GM21447 (cell line): Measurements from ENCODE around the gene NPR3.
"Not testable (repeated sequence)": the region's sequence is repeated elsewhere in the genome, so short reads cannot be mapped to it uniquely, and the experiment has no call there.

Source experiments
- ATAC-seq: cut with Tn5 transposase; IDR thresholded peaks from one replicate; pipeline ENCODE4 v1.9.1; 2021; ENCODE audit not compliant: unreplicated experiment

NPR3 gene

DNA sequence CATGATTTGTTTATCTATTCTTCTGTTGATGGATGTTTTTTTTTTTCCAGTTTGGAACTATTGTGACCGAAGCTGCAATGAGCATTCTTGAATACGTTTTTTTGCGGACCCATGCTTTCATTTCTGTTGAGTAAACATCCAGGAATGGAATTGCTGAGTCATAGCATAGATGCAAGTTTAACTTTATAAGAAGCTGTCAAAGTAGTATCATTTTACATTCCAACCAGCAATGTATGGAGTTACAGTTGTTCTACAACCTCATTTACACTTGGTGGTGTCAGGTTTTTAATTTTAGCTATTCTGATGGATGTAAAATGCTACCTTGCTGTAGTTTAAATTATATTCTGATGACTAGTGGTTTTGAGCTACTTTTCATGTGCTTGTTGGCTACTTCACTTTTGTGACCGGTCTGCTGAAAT lies 49.0 kb downstream of the NPR3 start:
- ATAC-seq = no peak

DNA sequence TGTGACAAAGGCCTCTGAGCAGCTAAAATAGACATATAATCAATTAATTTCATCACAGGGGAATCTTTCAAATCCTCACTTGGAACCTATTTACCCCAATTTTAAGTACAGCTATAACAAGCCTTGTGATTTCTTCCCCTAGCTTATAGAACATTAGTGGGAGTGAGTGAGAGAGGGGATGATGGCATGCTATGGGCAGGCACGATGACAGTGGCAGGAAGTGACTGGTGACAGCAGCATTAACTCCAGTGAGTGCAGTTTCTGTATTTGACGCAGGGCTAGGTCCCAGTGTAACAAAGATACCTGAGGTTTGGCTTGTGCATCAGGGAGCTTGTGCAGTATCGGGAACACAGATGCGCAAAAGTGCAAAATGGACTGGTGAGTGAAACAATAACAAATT lies 54.1 kb downstream of the NPR3 start:
- no peak for ATAC-seq

DNA sequence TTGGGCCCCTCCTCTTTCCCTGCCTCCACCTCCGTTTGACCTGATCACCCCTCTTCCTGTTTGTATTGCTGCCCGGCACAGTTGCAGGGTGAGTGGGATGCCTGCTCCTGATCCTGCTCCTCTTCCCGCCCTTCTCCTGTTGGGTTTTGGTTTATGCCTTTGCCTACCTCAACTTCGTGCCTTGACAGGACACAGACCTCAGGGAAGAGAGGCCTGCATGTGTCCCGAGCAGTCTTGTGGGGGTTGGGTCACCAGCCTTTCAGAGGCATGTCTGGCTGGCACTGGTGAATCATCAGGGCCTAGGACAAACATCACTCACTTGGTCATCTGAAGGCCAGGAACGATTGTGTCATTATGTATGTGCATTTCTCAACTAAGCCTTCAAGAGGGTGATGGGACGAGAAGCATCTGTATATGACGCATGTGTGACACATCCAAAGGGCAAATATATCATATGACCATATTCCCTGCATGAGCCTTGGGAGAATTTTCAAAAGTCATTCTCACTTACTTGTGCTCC lies 56.9 kb downstream of the NPR3 start:
- ATAC-seq = no peak

DNA sequence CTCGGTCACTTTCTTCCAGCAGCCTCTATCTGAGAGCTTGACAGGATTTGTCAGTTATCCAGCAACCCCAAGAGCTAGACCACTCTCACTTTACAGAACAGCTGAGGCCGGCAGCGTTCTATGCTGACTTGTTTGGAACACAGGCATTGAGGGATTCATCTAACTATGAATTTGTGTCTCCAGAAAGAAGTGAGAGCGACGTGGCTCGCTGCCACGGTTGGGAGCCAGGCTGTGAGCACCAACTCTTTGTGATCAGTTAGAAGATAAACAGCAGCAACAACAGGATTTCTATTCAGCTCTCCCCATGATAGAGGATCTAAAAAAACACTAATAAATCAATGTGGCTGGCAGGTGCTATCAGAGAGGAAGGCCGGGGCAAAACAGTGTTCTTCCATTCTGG lies 58.6 kb downstream of the NPR3 start:
- no peak for ATAC-seq

DNA sequence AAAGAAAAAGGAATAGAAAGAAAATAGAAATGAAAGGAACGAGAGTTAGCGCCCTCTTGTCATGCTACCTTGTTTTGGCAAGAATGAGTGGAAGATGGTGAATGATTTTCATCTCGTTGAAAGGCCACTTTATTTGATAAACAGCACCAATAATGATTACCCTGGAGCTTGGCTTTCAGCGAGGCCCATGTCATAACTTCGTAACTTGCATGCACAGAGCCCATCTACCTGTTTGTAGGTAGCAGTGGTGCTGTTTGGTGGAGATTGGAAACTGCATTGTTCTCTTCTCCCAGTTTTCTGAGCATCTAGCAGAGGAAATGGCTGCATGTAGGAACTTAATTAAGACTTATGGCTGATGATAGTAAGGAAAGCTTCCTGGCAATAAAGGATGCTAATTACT lies 59.3 kb downstream of the NPR3 start:
- no peak for ATAC-seq

DNA sequence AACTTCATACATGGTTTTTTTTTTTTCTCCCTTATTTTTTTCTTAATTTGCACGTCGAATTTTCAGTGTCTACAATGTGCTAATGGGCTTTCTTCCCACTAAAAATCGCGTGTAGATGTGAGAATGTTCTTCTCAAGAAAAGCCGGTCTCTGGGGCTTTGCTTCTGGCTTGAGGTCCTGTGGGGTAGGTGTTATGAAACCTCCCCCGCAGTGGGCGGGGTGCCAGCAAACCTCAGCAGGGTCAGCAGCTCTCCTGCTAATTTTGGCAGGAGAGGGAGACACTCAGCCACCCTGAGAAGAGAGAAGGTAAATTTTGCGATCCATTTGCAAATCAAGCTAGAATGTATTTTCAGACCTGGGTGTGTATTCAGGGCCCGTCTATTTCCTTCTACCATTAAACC lies 59.9 kb downstream of the NPR3 start:
- ATAC-seq = no peak

DNA sequence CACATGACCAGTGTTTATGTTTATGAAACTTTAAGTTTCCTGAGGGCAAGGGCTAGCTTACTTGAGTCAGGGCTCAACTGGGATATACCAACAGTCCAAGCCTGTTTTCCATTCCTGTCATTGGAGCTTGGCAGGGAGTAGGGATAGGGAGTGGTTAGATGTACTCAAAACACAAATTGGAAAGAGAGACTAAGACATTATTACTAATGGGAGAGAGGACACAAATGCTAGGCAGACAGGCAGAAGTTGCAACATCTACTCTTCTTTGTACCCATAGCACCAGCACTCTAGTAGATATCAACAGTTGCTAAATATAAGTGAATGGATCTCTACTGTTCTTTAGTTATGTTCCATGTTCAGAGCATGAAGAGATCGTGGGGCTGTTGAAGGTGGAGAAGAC lies 62.8 kb downstream of the NPR3 start:
- no peak for ATAC-seq

DNA sequence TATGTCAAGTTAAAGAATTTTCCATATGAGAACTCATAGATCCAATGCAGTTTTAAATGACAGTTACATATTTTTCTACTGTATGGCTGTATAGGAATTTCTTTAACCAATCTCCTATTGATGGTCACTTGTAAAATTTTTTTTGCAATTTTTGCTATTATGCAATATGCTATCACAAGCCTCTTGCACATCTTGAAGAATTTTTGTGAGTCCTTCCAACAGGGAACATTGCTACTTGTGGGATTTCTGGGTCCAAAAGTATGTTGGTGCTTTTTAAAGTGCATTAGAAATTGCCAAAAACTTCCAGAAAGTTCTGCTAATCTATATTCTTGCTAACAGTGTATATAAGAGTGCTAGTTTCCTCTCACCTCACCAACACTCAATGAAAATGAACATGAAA lies 65.1 kb downstream of the NPR3 start:
- ATAC-seq = no peak

DNA sequence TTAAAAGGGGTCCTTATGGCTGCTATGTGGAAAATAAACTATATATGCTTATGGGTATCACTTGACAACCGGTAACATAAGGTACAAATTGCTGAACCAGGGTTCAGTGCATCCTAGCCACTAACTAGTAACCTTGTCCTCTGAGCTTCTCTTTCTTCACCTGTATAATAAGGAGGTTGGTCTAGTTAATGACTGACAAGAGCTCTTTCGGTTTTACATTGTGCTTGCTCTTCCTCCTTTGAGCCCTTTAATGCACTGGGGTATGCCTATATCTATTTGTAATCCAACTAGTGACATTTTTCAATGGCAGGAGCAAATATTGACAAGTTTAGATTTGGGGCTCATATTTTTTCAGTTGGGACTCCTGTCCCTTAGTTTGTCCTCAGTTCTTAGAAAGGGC lies 66.1 kb downstream of the NPR3 start:
- ATAC-seq = no peak

DNA sequence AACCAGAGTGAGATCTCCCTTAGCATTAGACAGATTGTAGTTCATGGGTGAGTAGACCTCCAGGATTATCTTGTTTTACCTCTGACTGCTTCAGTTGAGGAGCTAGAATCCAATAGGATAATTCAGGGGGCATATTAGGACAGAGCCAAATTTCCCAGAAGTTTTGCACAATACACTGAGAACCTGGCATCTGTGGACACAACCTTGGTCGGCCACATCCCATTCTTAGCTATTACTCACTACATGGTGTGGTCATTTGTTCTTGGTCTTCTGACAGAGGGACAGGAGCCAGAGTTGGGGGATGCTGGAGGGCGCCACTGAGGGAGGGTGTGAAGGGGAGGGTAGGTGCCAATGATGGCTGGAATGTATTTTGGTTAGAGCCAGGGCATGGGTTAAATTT lies 66.6 kb downstream of the NPR3 start:
- no peak for ATAC-seq

DNA sequence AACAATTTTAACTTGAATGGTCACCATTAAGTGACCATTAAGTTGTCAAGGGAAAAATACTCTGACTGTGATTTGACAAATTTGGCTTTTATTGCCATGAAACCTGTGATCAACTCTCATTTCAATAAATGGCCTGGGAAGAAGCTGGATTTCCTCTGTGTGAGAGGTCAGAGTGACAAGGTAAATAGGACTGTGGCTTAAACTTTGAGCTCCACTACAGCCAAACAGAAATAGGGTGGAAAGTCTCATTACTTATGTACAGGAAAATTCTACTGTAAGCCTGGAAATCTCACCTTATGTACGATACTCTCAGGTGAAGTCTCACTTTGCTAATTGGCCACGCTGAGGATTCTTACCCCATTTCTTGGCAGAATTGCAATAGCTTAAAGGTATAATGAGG lies 67.3 kb downstream of the NPR3 start:
- ATAC-seq = no peak

DNA sequence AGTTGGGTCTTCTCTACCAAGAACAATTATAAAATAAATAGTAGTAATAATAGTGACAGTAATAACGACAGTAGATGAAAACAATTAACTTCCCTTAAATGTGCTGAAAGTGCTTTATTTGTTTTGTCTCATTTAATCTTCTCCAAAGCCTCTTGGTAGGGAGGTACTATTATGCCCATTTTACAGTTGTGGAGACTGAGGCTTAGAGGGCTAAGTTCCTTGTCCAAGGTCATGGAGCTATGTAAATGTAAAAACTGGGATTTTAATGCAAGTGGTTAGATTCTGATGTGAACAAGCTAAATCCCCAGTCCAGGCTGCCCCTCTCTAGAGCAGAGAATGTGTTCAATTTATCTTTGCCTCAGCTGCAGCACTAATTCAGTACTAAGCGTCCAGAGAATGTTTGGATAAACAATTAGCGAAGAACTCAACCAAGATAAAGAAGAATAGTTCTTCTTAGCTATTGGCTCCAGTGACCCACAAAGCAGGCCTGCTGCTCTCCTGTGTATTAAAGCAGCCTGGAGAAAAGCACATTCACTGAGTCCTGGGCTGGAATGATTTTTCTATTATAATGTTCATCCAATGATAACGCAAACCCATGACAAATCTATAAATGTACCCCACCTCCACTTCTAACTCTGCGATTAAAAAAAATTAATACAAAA lies 68.8 kb downstream of the NPR3 start:
- ATAC-seq = no peak

DNA sequence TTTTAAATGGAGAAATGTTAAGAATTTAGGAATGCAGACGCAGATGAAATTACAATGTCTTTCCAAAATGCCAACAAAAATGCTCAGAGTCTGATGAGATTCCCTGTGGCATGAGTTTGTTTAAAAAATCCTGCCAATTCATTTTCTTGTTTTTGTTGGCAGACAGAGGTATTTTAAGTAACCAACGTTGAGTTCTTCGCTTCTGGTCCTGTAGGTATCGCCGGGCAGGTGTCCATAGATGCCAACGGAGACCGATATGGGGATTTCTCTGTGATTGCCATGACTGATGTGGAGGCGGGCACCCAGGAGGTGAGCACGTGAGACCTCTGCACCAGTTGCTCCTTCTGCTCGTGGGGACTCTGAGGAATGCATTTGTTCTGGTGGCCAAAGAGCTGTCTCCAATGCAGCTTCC lies 69.4 kb downstream of the NPR3 start:
- no peak for ATAC-seq

DNA sequence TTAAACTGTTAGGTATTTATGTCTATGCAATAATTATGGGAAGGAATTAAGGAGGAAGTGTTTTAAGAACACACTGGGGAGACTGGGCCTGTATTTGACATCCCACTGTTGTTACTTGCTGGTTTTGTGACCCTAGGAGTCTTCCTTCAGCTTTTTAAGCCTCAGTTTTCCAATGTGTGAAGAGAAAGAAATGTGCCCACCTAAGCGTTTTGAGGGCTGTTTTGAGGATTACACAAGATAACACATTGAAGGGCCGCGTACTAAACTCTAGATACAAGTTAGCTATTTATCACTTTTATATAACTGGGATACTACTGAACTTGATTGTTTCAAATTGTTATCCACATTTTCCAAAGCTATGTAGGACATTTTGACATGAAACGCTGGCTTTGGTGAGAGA lies 72.5 kb downstream of the NPR3 start:
- no peak for ATAC-seq

DNA sequence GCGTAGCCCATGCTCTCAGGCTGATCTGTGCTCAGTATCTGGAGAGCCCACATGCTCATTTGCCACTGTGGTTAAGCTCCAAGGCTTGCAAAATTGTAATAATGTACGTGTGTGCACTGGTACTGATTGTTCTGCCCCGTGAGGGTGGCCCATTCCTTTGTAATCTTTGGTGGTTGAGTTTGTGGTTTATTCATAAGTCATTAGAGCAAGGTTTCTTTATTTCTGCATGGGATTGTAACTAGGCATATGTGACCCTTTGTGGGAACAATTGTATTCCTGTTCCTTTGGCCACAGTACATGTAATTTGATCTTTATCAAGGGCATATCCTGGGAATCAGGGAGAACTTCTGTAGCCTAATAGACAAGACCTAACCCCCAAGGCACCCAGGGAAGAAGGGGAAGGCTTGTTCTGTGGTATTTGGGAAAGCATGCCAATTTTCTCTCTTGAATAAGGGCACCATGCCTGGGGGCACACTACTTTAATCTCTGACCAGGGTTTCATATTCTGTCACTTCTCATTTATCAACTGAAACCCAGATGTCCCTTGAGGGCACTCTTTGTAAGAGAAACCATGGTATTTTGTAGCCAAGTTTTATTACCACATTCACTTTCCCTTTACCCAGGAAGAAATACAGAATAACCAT lies 74.6 kb downstream of the NPR3 start:
- no peak for ATAC-seq

DNA sequence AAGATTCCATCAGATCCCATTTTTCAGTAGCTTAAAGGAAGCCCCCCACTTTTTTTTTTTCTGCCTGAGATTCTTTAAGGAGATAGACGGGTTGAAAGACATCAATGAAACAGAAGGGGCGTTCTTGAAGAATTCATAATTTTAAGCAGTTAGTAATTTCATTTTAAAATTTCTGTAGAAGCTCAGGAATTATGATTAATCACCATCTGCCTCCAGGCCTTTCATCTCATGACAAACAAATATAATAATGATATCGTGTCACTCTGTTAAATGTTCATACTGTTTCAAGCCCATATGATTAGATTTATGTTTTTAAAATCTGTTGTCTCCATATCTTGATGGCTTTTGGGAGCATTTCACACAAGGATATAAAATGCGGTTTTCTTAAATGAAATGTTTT lies 75.2 kb downstream of the NPR3 start:
- ATAC-seq = no peak

DNA sequence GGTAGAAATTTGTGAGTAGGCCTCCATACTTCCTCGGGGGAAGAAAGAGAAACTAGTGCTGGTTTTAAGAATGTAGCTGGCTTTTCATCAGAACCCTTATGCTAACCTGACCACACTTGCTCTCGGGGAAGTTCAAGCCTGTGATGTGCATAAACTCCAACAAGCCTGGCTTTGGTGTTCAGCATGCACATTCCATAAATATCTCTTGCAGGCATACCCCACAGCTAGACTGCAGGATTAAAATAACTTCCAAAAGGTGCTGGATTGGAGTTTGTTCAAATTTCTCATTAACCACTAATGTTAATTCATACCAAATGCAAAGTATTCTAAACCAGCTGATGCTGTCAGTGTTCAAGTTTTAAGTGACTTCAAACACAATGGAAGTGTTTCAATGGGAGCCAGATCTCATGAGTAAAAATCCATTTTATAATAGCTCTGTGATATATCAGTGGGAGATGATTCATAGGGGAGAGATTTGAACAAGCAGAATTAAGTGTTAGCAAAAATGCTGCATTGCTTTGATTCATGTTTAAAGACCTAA lies 79.4 kb downstream of the NPR3 start:
- ATAC-seq = no peak

DNA sequence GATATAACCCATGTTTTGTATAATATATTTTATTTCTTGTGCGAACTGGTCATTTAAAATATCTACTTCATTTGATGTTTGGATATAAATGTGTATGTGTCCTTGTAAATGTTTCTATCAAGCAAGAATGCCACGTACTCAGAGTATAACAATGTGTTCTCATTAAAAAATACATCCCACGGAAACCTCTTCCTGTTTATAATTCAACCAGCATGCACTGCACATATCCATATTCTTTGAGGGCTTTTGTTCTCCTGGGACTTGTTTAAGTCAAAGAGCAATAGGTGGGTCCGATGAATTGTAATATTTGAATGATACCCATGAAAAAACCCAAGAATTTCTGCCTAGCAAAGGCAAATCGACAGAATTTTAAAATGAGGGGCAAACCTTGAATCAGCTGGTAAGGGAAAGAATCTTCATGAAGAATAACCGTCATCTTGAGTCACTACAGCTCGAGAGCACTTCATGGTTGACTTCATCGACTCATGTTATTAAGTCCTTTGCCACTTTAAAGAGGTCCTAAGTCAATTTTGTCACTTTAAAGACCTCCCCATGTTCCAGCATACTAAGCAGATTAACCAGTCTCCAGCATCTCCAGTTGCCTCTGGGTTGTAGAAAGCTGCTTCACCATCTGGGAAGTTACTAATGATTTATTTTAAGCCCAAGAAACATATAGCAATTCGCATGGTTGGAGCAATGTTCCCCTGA lies 80.6 kb downstream of the NPR3 start:
- no peak for ATAC-seq

DNA sequence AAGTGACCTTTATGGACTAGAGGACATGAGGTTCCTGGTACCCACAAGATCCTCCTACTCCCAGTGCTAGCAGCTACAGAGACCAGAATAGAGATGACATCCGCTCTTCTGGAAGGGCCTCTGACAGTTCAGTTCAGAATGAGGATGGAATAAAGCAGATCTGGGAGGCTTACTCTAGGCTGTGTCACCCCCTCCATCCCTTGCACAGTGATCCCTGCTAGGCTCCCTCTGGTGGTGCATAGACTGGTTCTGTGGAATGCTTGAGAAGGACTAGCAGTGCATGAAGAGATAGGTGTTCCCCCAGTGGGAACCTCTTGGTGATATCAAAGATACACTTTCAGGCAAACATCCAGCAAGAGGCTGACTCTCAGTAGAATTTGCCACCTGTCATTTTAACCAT lies 83.0 kb downstream of the NPR3 start:
- no peak for ATAC-seq

DNA sequence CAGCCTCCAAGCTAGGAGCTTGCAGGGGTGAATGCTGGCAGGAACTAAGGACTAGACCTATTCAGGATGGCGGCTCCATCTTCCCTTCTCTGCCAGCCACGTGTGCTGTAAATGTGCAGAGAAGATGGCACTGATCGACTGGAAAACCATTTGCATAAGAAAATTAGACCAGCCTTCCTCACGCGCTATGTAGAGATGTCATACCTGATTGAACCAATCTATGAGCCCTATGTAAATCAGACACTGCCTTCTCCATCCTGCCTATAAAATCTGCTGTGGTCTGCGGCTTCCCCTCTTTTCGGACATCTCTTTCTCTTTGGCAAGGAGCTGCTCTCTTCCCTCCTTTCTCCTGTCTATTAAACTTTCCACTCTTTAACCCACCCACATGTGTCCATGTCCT lies 91.6 kb downstream of the NPR3 start:
- no peak for ATAC-seq

DNA sequence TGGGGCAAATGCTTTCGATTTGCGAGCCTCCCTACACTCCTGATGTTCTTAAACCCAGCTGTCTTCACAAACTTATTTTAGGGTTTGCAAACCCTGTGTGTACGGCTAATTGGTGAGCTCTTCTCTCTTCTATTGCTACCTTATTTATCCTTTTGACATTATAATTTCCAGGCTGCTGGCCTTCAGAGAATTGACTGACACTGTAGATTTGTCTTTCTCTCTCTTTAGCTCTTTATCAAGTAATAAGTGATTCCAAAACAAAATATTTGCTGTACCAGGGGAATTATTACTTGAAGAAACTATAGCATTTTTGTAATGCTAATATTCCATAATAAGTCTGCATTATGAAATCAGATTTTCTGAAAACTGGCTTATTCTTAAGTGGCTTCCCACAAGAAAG lies 92.5 kb downstream of the NPR3 start:
- no peak for ATAC-seq

DNA sequence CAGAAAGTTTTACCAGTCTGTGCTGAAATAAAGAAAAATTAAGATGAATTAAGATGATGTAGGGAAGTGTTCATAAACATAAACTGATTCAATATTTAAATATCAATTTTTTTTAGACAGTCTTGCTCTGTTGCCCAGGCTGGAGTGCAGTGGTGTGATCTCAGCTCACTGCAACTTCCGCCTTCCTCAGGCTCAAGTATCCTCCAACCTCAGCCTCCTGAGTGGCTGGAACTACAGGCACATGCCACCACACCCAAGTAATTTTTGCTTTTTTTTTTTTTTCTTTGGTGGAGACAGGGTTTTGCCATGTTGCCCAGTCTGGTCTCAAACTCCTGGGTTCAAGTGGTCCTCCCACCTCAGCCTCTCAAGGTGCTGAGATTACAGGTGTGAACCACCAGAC lies 94.3 kb downstream of the NPR3 start:
- not testable (repeated sequence) for ATAC-seq
